Left lung (tissue), 10 donors: ENCODE measurements around the gene INF2. TPM values are rescaled to one million over a fixed set of nuclear protein-coding genes. Genes with fewer than 3 reads are reported as not detected.
"Not testable (repeated sequence)": the region's sequence is repeated elsewhere in the genome, so short reads cannot be mapped to it uniquely, and the experiment has no call there.

Experiments used
- ATAC-seq: fragments of 200-7000 bp; cut with Tn5 transposase; one replicate; pipeline ENCODE4 v1.9.1; 2020; ENCODE audit warnings: moderate library complexity
- DNase-seq, 4 donors: peaks; one replicate each; pipeline ENCODE4 v3.0.0-alpha.2; 2013 to 2020
- H3K27ac ChIP-seq, 2 donors: fragments of 200-600 bp; sonication (generic) in 1 of 2; one replicate each; pipeline versions ENCODE4 v1.5.0 to v1.8.0; 2020 to 2021
- H3K27me3 ChIP-seq, 2 donors: fragments of 200-600 bp; sonication (generic) in 1 of 2; one replicate each; pipeline versions ENCODE4 v1.5.0 to v1.8.0; 2020 to 2021
- H3K36me3 ChIP-seq, 2 donors: fragments of 200-600 bp; sonication (generic) in 1 of 2; one replicate each; pipeline versions ENCODE4 v1.5.0 to v1.8.0; 2020 to 2021
- H3K4me1 ChIP-seq, 2 donors: fragments of 200-600 bp; one replicate each; pipeline ENCODE4 v1.8.0; 2021
- H3K4me3 ChIP-seq, 2 donors: fragments of 200-600 bp; sonication (generic) in 1 of 2; one replicate each; pipeline versions ENCODE4 v1.5.0 to v1.8.0; 2020 to 2021; ENCODE audit warnings: mild to moderate bottlenecking in 1 of 2
- H3K9me3 ChIP-seq, 2 donors: fragments of 200-600 bp; sonication (generic) in 1 of 2; one replicate each; pipeline versions ENCODE4 v1.5.0 to v1.8.0; 2020 to 2021
- intact Hi-C, 2 donors: fragments of 100-400 bp; cut with DNase I; formaldehyde crosslinking; loops; one replicate each; pipeline versions ENCODE4 v1.11.2 to v1.14.2; 2022
- polyA plus RNA-seq, 6 donors: library from polyadenylated mRNA; unstranded; fragments of 120-200 nt; gene quantifications; one replicate each; pipeline ENCODE4 v1.2.1, GENCODE V29; 2013; ENCODE audit not compliant: insufficient read length in 6 of 6
- total RNA-seq, 2 donors: library from RNA; stranded (reverse); fragmentation: NEBNext Ultra II Directional; extraction: Animal tissue kit (Norgen Biotek cat#: 25700); gene quantifications; one replicate each; pipeline ENCODE4 v1.2.1, GENCODE V29; 2021
- TF ChIP-seq, protein P1 (sequence below), 2 donors: fragments of 200-600 bp; sonication (generic) in 1 of 2; IDR thresholded peaks; one replicate each; pipeline versions ENCODE4 v1.5.0 to v1.8.0; 2021; ENCODE audit warnings: antibody characterized with exemption in 2 of 2
- donor health status: DM: no; HTN: yes; CAD: no.
- donor health status: DM: no; HTN: no; CAD: no.

Gene INF2
- total and polyA plus RNA-seq, 8 donors: 43.5 to 120 (median 57.0) TPM

DNA sequence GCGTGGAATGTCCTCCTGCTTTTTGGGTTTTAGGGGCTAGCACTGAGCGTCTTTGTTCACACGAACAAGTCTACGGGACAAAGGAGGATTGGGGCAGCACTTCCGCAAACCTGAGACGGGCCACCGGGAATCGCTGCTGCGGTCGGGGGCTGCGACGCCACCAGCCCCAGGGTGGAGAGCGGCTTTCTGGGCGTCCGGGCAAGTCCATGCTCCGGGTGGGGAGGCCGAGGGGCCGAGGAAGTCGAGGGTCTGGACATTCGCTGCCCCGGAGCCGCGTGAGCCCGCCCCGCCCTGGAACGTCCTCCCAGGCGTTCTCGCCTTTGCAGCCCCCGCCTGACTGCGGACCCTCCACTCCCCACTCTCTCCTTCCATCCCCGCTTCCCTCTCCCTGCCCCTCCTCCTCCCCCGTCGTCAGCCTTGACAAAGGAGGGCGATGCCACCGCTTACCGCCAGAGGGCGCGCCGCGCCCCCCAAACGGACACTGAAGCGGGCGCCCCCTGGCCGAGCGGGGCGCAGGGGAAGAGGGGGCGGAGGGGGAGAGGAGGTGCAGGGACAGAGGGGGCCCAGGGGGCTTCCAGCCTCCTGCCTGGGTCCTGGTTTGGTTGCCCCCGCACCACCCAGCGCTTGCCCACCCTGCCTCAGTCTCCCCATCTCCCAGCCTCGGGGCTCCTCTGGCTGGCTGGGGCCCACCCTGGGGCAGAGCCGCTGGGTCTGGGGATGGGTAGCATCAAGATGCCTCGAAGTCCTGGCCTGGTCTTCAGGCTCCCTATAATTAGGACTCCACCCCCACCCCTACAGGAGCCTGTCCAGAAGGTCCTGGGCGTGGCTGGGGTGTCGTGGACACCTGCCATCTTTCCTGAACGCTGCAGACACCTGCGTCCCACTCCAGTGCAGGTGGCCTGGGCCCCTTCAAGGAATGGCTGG lies 39.1 kb upstream of the INF2 start:
- TF ChIP-seq, protein P1, sequence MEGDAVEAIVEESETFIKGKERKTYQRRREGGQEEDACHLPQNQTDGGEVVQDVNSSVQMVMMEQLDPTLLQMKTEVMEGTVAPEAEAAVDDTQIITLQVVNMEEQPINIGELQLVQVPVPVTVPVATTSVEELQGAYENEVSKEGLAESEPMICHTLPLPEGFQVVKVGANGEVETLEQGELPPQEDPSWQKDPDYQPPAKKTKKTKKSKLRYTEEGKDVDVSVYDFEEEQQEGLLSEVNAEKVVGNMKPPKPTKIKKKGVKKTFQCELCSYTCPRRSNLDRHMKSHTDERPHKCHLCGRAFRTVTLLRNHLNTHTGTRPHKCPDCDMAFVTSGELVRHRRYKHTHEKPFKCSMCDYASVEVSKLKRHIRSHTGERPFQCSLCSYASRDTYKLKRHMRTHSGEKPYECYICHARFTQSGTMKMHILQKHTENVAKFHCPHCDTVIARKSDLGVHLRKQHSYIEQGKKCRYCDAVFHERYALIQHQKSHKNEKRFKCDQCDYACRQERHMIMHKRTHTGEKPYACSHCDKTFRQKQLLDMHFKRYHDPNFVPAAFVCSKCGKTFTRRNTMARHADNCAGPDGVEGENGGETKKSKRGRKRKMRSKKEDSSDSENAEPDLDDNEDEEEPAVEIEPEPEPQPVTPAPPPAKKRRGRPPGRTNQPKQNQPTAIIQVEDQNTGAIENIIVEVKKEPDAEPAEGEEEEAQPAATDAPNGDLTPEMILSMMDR (IDR thresholded peaks at IDR 0.05): peak; percentile 94 to 96
- Histone ChIP-seq H3K36me3 (no peaks in the 10 kb centered on the region), H3K4me1 (peaks cover 0 to 10% of the 10 kb centered on the region in 2 donors), H3K4me3 (peak overlapping the region; percentile 23 to 28), H3K27me3 (peaks cover 0 to 7% of the 10 kb centered on the region in 2 donors), H3K9me3 (peaks cover 0 to 11% of the 10 kb centered on the region in 2 donors), H3K27ac (no peak overlapping the region)
- peak; percentile 92 for ATAC-seq
- peak; percentile 27 to 87 (median 74) for DNase-seq
- intact Hi-C loops: loop anchor here (2.0 to 10.0 kb wide), 2 partner anchors 54 to 58 kb away; no protein-coding TSS in a partner anchor

DNA sequence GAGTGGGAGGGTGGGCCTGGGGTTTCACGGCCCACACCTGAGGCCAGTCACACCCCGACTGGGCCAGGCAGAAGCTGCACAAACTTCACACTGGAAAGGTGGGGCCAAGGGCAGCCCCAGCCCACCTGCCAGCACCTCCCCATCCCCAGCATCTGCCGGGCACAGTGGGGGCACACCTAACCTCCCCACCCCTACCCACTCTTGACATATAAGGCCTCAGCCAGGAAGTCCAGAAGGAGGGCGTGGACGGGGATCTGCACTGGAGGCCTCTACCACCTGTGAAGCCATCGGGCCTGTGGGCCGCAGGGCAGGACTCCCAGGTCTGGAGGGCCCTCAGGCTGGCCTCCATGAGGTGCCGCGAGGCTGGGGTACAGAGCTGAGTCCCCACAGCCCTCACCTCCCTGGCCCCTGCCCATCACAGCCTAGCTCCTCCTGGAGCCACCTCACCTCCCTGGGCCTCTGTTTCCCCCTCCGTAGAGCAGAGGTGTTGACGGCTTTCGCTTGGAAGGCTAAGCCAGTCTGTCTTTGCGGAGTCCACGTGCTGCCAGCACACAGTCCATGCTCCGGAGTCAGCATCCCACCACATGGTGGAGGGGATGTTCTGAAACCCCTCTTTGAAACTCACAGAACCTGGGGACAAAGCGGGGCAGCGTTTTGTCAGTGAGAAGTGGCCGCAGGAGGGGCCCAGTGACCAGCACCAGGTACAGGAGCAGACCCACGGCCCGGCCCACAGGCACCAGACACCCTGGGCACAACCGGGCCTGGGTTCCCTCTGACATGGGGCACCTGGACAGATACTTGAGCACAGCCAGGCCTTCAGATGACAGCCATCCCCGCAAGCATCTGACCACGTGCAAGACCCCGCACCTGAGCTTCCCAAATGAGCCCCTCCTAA lies 38.2 kb upstream of the INF2 start:
- intact Hi-C loops: loop anchor here (2.0 to 10.0 kb wide), 2 partner anchors 54 to 58 kb away; no protein-coding TSS in a partner anchor
- Histone ChIP-seq H3K27me3 (peaks cover 0 to 7% of the 10 kb centered on the region in 2 donors), H3K36me3 (no peaks in the 10 kb centered on the region), H3K27ac (no peak overlapping the region), H3K4me1 (peaks cover 0 to 10% of the 10 kb centered on the region in 2 donors), H3K9me3 (peaks cover 0 to 10% of the 10 kb centered on the region in 2 donors), H3K4me3 (no peak overlapping the region)
- TF ChIP-seq, protein P1 (IDR thresholded peaks at IDR 0.05): no peak
- DNase-seq: peak in 1 of 4 donors; percentile 26
- ATAC-seq: no peak

DNA sequence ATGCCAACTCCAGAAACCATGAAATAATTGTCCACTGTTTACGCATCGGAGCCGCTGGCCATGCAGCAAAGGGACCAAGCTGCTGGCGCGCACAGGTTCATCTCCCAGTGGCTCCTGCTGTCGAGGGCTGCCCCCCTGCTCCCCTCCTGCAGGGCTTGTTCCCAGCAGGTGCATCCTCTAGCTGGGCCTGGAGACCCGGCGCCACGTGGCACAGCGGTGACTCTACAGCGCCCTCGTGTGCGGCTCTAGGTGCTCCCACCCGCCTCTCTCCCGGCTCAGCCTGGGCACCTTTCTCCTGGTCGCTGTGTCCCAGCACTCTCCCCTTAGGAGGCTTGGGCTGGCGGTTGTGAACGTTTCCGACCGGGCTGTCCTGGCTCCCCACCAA lies 37.5 kb upstream of the INF2 start:
- Histone ChIP-seq H3K4me3 (no peak overlapping the region), H3K36me3 (no peaks in the 10 kb centered on the region), H3K9me3 (peaks cover 0 to 10% of the 10 kb centered on the region in 2 donors), H3K27me3 (peaks cover 0 to 7% of the 10 kb centered on the region in 2 donors), H3K27ac (no peak overlapping the region), H3K4me1 (peaks cover 0 to 10% of the 10 kb centered on the region in 2 donors)
- TF ChIP-seq, protein P1 (IDR thresholded peaks at IDR 0.05): no peak
- intact Hi-C loops: loop anchor here (2.0 to 10.0 kb wide), 2 partner anchors 53 to 57 kb away; no protein-coding TSS in a partner anchor
- DNase-seq: no peak
- ATAC-seq: no peak

DNA sequence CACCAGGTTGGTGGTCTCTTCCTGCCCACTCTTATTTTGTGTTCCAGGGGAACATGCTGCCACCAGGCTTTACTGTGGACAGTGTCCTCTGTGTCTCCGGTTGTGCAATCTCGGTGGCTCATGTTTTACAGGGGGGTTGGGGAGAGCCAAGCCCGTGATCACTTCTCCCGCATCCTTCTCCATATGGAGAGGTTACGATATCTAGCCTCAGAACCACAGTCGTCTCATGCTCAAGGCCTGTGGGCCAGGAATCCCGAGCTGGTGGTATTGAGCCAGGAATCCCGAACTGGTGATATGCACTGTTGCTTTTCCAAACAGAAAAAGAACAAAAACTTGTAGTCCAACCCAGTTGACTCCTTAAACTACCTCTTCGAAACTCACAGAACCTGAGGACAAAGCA lies 37.0 kb upstream of the INF2 start:
- H3K27me3 ChIP-seq: peaks cover 0 to 7% of the 10 kb centered on the region in 2 donors
- H3K9me3 ChIP-seq: peaks cover 0 to 10% of the 10 kb centered on the region in 2 donors
- ATAC-seq (no peak), DNase-seq (no peak)
- H3K4me3 ChIP-seq: no peak overlapping the region
- no peaks in the 10 kb centered on the region for H3K36me3 ChIP-seq
- TF ChIP-seq, protein P1 (IDR thresholded peaks at IDR 0.05): no peak
- intact Hi-C loops: loop anchor here in 1 of 2 donors (10.0 kb wide), 1 partner anchor 52 kb away; no protein-coding TSS in a partner anchor
- H3K4me1 ChIP-seq: peaks cover 0 to 10% of the 10 kb centered on the region in 2 donors
- H3K27ac ChIP-seq: no peak overlapping the region

DNA sequence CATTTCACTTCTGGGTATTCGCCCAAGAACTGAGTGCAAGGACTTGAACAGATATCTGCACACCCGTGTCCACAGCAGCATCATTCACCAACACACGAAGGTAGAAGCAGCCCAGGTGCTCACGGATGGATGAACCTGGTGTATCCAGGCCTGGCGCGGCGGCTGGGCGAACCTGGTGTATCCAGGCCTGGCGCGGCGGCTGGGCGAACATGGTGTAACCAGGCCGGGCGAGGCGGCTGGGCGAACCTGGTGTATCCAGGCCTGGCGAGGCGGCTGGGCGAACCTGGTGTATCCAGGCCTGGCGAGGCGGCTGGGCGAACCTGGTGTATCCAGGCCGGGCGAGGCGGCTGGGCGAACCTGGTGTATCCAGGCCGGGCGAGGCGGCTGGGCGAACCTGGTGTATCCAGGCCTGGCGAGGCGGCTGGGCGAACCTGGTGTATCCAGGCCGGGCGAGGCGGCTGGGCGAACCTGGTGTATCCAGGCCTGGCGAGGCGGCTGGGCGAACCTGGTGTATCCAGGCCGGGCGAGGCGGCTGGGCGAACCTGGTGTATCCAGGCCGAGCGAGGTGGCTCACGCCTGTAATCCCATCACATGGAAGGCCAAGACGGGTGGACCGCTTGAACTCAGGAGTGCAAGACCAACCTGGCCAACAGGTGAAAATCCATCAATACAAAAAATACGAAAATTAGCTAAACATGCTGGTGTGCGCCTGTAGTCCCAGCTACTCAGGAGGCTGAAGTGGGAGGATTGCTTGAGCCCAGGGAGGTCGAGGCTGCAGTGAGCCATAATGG lies 36.1 kb upstream of the INF2 start:
- not testable (repeated sequence) for ATAC-seq, DNase-seq, H3K4me3 ChIP-seq, H3K36me3 ChIP-seq, H3K9me3 ChIP-seq, H3K27ac ChIP-seq, H3K27me3 ChIP-seq
- intact Hi-C loops: loop anchor here in 1 of 2 donors (10.0 kb wide), 1 partner anchor 51 kb away; no protein-coding TSS in a partner anchor
- peaks cover 0 to 10% of the 10 kb centered on the region in 2 donors for H3K4me1 ChIP-seq
